ENCODE data around the gene GID4. TPM values are rescaled to one million over a fixed set of nuclear protein-coding genes. Genes with fewer than 3 reads are reported as not detected.

Gene GID4
- total and polyA plus RNA-seq, 9 of the 15 experiments (the other 6 are each of a cell fraction or from before 2014, with no cell fraction given) = 1.2 to 6.4 (median 3.7) TPM

- peak; percentile 70 for FAIRE-seq
- WGBS (ENCODE audit: insufficient coverage, low coverage, missing lambda C conversion rate) = 66% methylated on average over 14 of the region's 15 CpGs
- TF ChIP-seq GMEB1 (CRISPR knock-in tag; IDR thresholded peaks at IDR 0.05) (no peak), ZBTB49 (CRISPR knock-in tag; IDR thresholded peaks at IDR 0.05; ENCODE audit: borderline replicate concordance) (no peak), NCOR1 (IDR thresholded peaks at IDR 0.05) (peak; percentile 26; the same call in 1 of the 2 replicates), HDAC1 (IDR thresholded peaks at IDR 0.05) (no peak), MEF2A (IDR thresholded peaks at IDR 0.05; ENCODE audit: control insufficient read depth, low read depth, low read length) (no peak), ZNF785 (CRISPR knock-in tag; IDR thresholded peaks at IDR 0.05) (no peak), BHLHE40 (IDR thresholded peaks at IDR 0.05; ENCODE audit: low read length) (peak; percentile 60; the same call in 1 of the 2 replicates), YY1 (IDR thresholded peaks at IDR 0.05; ENCODE audit: borderline replicate concordance in 1 of 3, control insufficient read depth in 1 of 3, extremely low read depth in 1 of 3, insufficient read depth in 3 of 3, insufficient read length in 1 of 3, insufficient replicate concordance in 2 of 3, low read depth in 1 of 3, low read length in 2 of 3) (peak in 1 of 3 experiments; percentile 50), SNIP1 (IDR thresholded peaks at IDR 0.05; ENCODE audit: low read depth) (no peak), ZNF316 (IDR thresholded peaks at IDR 0.05) (peak; percentile 37; the same call in 1 of the 2 replicates), ZNF586 (CRISPR knock-in tag; conservative IDR thresholded peaks at IDR 0.05) (no peak), RBM34 (IDR thresholded peaks at IDR 0.05; ENCODE audit: borderline replicate concordance, insufficient read depth, low read length) (no peak), LEF1 (IDR thresholded peaks at IDR 0.05) (no peak), KAT8 (IDR thresholded peaks at IDR 0.05; ENCODE audit: low read depth) (no peak), ZNF282 (CRISPR knock-in tag; IDR thresholded peaks at IDR 0.05) (no peak), SP1 (CRISPR knock-in tag; IDR thresholded peaks at IDR 0.05) (no peak), RB1 (IDR thresholded peaks at IDR 0.05; ENCODE audit: low read depth) (0 out of 2 replicates have a peak, but pooled peaks have one; percentile 11), NFIC (IDR thresholded peaks at IDR 0.05) (peak; percentile 95), ELF1 (tag; IDR thresholded peaks at IDR 0.05) (no peak), NFIX (CRISPR knock-in tag; IDR thresholded peaks at IDR 0.05; ENCODE audit: low read depth) (peak; percentile 8; the same call in 1 of the 2 replicates)
These were observed 54.6 kb downstream of the GID4 start for GRCh38 chr17:18093616-18094408.

More at GRCh38 chr17:18093616-18094408, 54.6 kb downstream of the GID4 start:
- peaks cover 13% of the 10 kb centered on the region for H3K79me2 ChIP-seq (ENCODE audit: control insufficient read depth, insufficient read depth, low read length)
- H3K4me1 ChIP-seq (replicated peaks in 1 of 2; ENCODE audit: control insufficient read depth in 2 of 2, insufficient read depth in 2 of 2, low read length in 2 of 2) = peaks cover 0 to 1% of the 10 kb centered on the region in 2 experiments; a peak in 3 of 5 replicates
- POLR2A ChIA-PET = interaction anchor here (0.6 kb wide), 1 partner anchor 195 kb away, joined by 3 read pairs; no protein-coding TSS in a partner anchor
- no TSS peak for BruUV-seq (replicated peaks)
- H3K9me3 ChIP-seq (replicated peaks; ENCODE audit: control insufficient read depth, insufficient read depth, low read depth, low read length) = no peaks in the 10 kb centered on the region
- ATAC-seq = peak; percentile 90
- peaks cover 67% of the 10 kb centered on the region; the same call in 2 of the 3 replicates for H3K36me3 ChIP-seq (ENCODE audit: control insufficient read depth, insufficient read depth, low read length)
- H3K4me3 ChIP-seq = no peak overlapping the region
- H3K9ac ChIP-seq (ENCODE audit: insufficient read depth in 1 of 2, low read depth in 2 of 2, low read length in 2 of 2) = no peak overlapping the region
- no peaks in the 10 kb centered on the region for H3K9me1 ChIP-seq (ENCODE audit: control insufficient read depth, insufficient read depth, low read length)
- intact Hi-C loops (cut with micrococcal nuclease) = no loop called here
- H3K27ac ChIP-seq (ENCODE audit: extremely low read depth, low read depth, low read length) = no peak overlapping the region
- no peaks in the 10 kb centered on the region for H4K20me1 ChIP-seq (replicated peaks; ENCODE audit: control insufficient read depth, insufficient read depth, low read length)
- peak in 3 of 4 experiments; percentile 37 to 66 (median 43) for DNase-seq (ENCODE audit: extremely low read depth in 1 of 4, low spot score in 3 of 4)
- in situ Hi-C loops (cut with MboI) = no loop called here
- H2AFZ ChIP-seq (ENCODE audit: low read depth, low read length) = no peak overlapping the region
- H3K4me2 ChIP-seq (ENCODE audit: insufficient read depth, low read length) = no peak overlapping the region
- CTCF ChIA-PET (ENCODE audit: low intra/inter-chr PET ratio) = no interaction called here
- no peaks in the 10 kb centered on the region for H3K27me3 ChIP-seq (ENCODE audit: control insufficient read depth in 2 of 2, insufficient read depth in 2 of 2, low read length in 2 of 2)
